ENCODE results near the gene CDK19. TPM values are rescaled to one million over a fixed set of nuclear protein-coding genes. Genes with fewer than 3 reads are reported as not detected.
"Not testable (repeated sequence)": the region's sequence is repeated elsewhere in the genome, so short reads cannot be mapped to it uniquely, and the experiment has no call there.

CDK19 gene
- polyA plus RNA-seq, 1 donor from 2014 or later = 40.7 TPM

DNA sequence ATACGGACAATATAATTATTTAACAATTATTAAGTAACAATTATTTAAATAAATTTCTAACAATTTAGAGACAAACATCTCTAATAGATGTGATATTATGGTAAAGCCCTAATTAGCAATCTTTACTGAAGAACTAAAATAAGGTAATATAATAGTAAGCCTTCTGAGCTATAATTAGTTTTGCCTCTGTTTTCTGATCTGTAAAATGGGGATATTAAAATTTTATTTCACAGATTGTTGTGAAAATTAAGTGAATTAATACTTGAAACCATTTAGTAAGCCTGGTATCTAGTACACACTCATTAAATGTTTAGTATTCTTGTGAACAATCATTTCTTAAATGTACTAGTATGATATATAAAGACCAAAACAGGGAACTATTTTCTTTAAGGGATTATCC is 70.3 kb downstream of the CDK19 start:
- no peak overlapping the region for H3K27ac ChIP-seq (ENCODE audit: low read length)
- TF ChIP-seq POLR2AphosphoS5 (IDR thresholded peaks at IDR 0.05) (no peak), RAD21 (conservative IDR thresholded peaks at IDR 0.05) (no peak), SMC3 (conservative IDR thresholded peaks at IDR 0.05; ENCODE audit: poor library complexity) (no peak), EP300 (conservative IDR thresholded peaks at IDR 0.05; ENCODE audit: poor library complexity, severe bottlenecking) (no peak), MXI1 (conservative IDR thresholded peaks at IDR 0.05; ENCODE audit: poor library complexity, severe bottlenecking) (no peak), TAF1 (IDR thresholded peaks at IDR 0.05; ENCODE audit: low read depth) (no peak), EZH2 (IDR thresholded peaks at IDR 0.05; ENCODE audit: borderline replicate concordance, insufficient read depth, low read length, poor library complexity, severe bottlenecking) (no peak)
- TF ChIP-seq, protein P1, sequence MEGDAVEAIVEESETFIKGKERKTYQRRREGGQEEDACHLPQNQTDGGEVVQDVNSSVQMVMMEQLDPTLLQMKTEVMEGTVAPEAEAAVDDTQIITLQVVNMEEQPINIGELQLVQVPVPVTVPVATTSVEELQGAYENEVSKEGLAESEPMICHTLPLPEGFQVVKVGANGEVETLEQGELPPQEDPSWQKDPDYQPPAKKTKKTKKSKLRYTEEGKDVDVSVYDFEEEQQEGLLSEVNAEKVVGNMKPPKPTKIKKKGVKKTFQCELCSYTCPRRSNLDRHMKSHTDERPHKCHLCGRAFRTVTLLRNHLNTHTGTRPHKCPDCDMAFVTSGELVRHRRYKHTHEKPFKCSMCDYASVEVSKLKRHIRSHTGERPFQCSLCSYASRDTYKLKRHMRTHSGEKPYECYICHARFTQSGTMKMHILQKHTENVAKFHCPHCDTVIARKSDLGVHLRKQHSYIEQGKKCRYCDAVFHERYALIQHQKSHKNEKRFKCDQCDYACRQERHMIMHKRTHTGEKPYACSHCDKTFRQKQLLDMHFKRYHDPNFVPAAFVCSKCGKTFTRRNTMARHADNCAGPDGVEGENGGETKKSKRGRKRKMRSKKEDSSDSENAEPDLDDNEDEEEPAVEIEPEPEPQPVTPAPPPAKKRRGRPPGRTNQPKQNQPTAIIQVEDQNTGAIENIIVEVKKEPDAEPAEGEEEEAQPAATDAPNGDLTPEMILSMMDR (IDR thresholded peaks at IDR 0.05; ENCODE audit: poor library complexity, severe bottlenecking) = no peak
- TF ChIP-seq, protein P2, sequence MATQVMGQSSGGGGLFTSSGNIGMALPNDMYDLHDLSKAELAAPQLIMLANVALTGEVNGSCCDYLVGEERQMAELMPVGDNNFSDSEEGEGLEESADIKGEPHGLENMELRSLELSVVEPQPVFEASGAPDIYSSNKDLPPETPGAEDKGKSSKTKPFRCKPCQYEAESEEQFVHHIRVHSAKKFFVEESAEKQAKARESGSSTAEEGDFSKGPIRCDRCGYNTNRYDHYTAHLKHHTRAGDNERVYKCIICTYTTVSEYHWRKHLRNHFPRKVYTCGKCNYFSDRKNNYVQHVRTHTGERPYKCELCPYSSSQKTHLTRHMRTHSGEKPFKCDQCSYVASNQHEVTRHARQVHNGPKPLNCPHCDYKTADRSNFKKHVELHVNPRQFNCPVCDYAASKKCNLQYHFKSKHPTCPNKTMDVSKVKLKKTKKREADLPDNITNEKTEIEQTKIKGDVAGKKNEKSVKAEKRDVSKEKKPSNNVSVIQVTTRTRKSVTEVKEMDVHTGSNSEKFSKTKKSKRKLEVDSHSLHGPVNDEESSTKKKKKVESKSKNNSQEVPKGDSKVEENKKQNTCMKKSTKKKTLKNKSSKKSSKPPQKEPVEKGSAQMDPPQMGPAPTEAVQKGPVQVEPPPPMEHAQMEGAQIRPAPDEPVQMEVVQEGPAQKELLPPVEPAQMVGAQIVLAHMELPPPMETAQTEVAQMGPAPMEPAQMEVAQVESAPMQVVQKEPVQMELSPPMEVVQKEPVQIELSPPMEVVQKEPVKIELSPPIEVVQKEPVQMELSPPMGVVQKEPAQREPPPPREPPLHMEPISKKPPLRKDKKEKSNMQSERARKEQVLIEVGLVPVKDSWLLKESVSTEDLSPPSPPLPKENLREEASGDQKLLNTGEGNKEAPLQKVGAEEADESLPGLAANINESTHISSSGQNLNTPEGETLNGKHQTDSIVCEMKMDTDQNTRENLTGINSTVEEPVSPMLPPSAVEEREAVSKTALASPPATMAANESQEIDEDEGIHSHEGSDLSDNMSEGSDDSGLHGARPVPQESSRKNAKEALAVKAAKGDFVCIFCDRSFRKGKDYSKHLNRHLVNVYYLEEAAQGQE (IDR thresholded peaks at IDR 0.05; ENCODE audit: borderline replicate concordance) = no peak
- H3K9me2 ChIP-seq (ENCODE audit: insufficient read depth, low read length) = no peaks in the 10 kb centered on the region
- no peaks in the 10 kb centered on the region for H3F3A ChIP-seq (ENCODE audit: insufficient read depth, low read length, poor library complexity, severe bottlenecking)
- no peaks in the 10 kb centered on the region for H3K27me3 ChIP-seq (ENCODE audit: insufficient read depth, low read depth, low read length)
- no peak overlapping the region for H2AFZ ChIP-seq (ENCODE audit: low read depth, low read length)
- H3K4me3 ChIP-seq (ENCODE audit: low read length) = no peak overlapping the region
- no peak overlapping the region for H3K9ac ChIP-seq (ENCODE audit: low read length)
- H3K36me3 ChIP-seq (ENCODE audit: insufficient read depth, low read length) = peaks cover 6% of the 10 kb centered on the region
- no peaks in the 10 kb centered on the region for H3K9me3 ChIP-seq (ENCODE audit: low read length)
- no peaks in the 10 kb centered on the region for H4K20me1 ChIP-seq (ENCODE audit: insufficient read depth)
- no peak overlapping the region for H3K4me2 ChIP-seq (ENCODE audit: low read length)
- H3K79me2 ChIP-seq (replicated peaks; ENCODE audit: insufficient read depth, low read length) = no peaks in the 10 kb centered on the region

DNA sequence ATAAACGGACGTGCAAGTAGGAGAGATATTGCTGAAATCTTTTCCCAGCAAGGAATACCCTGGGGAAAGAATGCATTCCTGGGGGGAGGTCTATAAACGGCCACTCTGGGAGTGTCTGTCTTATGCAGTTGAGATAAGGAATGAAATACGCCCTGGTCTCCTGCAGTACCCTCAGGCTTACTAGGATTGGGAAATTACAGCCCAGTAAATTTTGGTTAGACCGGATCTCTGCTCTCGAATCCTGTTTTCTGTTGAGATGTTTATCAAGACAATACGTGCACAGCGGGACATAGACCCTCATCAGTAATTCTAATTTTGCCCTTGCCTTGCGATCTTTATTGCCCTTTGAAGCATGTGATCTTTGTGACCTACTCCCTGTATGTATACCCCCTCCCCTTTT is 72.7 kb downstream of the CDK19 start:
- H3K4me2 ChIP-seq (ENCODE audit: low read length); H3K9ac ChIP-seq (ENCODE audit: low read length); H3F3A ChIP-seq (ENCODE audit: insufficient read depth, low read length, poor library complexity, severe bottlenecking); H3K4me3 ChIP-seq (ENCODE audit: low read length); H3K9me3 ChIP-seq (ENCODE audit: low read length); H2AFZ ChIP-seq (ENCODE audit: low read depth, low read length); H3K36me3 ChIP-seq (ENCODE audit: insufficient read depth, low read length); H3K9me2 ChIP-seq (ENCODE audit: insufficient read depth, low read length); H4K20me1 ChIP-seq (ENCODE audit: insufficient read depth); H3K27me3 ChIP-seq (ENCODE audit: insufficient read depth, low read depth, low read length); H3K27ac ChIP-seq (ENCODE audit: low read length); H3K79me2 ChIP-seq (replicated peaks; ENCODE audit: insufficient read depth, low read length): not testable (repeated sequence)

DNA sequence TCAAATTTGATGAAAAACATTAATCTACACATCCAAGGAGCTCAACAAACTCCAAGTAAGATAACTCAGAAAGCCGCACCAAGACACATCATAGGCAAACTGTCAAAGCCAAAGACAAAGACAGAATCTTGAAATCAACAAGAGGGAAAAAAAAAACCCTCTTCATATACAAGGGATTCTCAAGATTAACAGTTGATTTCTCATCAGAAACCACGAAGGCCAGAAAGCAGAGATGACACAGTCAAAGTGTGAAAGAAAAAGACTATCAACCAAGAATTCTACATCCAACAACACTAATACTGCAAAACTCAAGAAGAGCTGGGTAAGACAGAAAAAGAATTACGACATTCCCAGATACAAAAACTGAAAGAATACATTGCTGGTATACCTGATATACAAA is 73.8 kb downstream of the CDK19 start:
- H3K27me3 ChIP-seq (ENCODE audit: insufficient read depth, low read depth, low read length) = no peaks in the 10 kb centered on the region
- no peak overlapping the region for H2AFZ ChIP-seq (ENCODE audit: low read depth, low read length)
- H3K9me2 ChIP-seq (ENCODE audit: insufficient read depth, low read length) = no peaks in the 10 kb centered on the region
- H3K9ac ChIP-seq (ENCODE audit: low read length) = no peak overlapping the region
- H3K4me3 ChIP-seq (ENCODE audit: low read length) = no peak overlapping the region
- H3K27ac ChIP-seq (ENCODE audit: low read length) = no peak overlapping the region
- TF ChIP-seq RAD21 (conservative IDR thresholded peaks at IDR 0.05) = no peak
- no peak for TF ChIP-seq TAF1 (IDR thresholded peaks at IDR 0.05; ENCODE audit: low read depth)
- TF ChIP-seq MXI1 (conservative IDR thresholded peaks at IDR 0.05; ENCODE audit: poor library complexity, severe bottlenecking) = no peak
- TF ChIP-seq, protein P1 (IDR thresholded peaks at IDR 0.05; ENCODE audit: poor library complexity, severe bottlenecking) = no peak
- no peak for TF ChIP-seq POLR2AphosphoS5 (IDR thresholded peaks at IDR 0.05)
- TF ChIP-seq, protein P2 (IDR thresholded peaks at IDR 0.05; ENCODE audit: borderline replicate concordance) = no peak
- TF ChIP-seq EZH2 (IDR thresholded peaks at IDR 0.05; ENCODE audit: borderline replicate concordance, insufficient read depth, low read length, poor library complexity, severe bottlenecking) = no peak
- no peak for TF ChIP-seq EP300 (conservative IDR thresholded peaks at IDR 0.05; ENCODE audit: poor library complexity, severe bottlenecking)
- no peak for TF ChIP-seq SMC3 (conservative IDR thresholded peaks at IDR 0.05; ENCODE audit: poor library complexity)
- no peaks in the 10 kb centered on the region for H4K20me1 ChIP-seq (ENCODE audit: insufficient read depth)
- no peak overlapping the region for H3K4me2 ChIP-seq (ENCODE audit: low read length)
- no peaks in the 10 kb centered on the region for H3K79me2 ChIP-seq (replicated peaks; ENCODE audit: insufficient read depth, low read length)
- H3K36me3 ChIP-seq (ENCODE audit: insufficient read depth, low read length) = peaks cover 7% of the 10 kb centered on the region
- no peaks in the 10 kb centered on the region for H3K9me3 ChIP-seq (ENCODE audit: low read length)
- no peaks in the 10 kb centered on the region for H3F3A ChIP-seq (ENCODE audit: insufficient read depth, low read length, poor library complexity, severe bottlenecking)

Data from neural cell (in vitro differentiated cells).